Stromal cell of bone marrow (primary cell): ENCODE results near the gene BNIP5.
A peak's percentile ranks its signal among the peaks of the same experiment; 100 is the strongest.
"Not testable (repeated sequence)": the region's sequence is repeated elsewhere in the genome, so short reads cannot be mapped to it uniquely, and the experiment has no call there.

ENCODE experiments used
- DNase-seq: peaks from one replicate; pipeline ENCODE4 v3.0.0-alpha.2; 2012; ENCODE audit warnings: low read depth

BNIP5 gene

GRCh38 chr6:36367743-36368142, 31.1 kb upstream of the BNIP5 start:
- no peak for DNase-seq

GRCh38 chr6:36364669-36365479, 28.2 kb upstream of the BNIP5 start:
- DNase-seq: no peak

GRCh38 chr6:36364061-36364635, 27.5 kb upstream of the BNIP5 start:
- not testable (repeated sequence) for DNase-seq

GRCh38 chr6:36363371-36363752, 26.7 kb upstream of the BNIP5 start:
- DNase-seq: not testable (repeated sequence)

GRCh38 chr6:36362551-36363370, 26.1 kb upstream of the BNIP5 start:
- no peak for DNase-seq

GRCh38 chr6:36361071-36361470, 24.4 kb upstream of the BNIP5 start:
- no peak for DNase-seq

GRCh38 chr6:36360241-36361054, 23.8 kb upstream of the BNIP5 start:
- DNase-seq: peak; percentile 65

- DNase-seq: no peak
Measured at GRCh38 chr6:36358226-36358915, 21.7 kb upstream of the BNIP5 start.

GRCh38 chr6:36357872-36358225, 21.2 kb upstream of the BNIP5 start:
- DNase-seq: no peak

GRCh38 chr6:36355819-36356218, 19.1 kb upstream of the BNIP5 start:
- no peak for DNase-seq

GRCh38 chr6:36353411-36353915, 16.8 kb upstream of the BNIP5 start:
- DNase-seq: no peak

GRCh38 chr6:36352477-36353157, 15.9 kb upstream of the BNIP5 start:
- DNase-seq: no peak

- DNase-seq: peak; percentile 41
Measured at GRCh38 chr6:36350681-36351571, 14.2 kb upstream of the BNIP5 start.

- DNase-seq: no peak
Measured at GRCh38 chr6:36350082-36350481, 13.4 kb upstream of the BNIP5 start.

GRCh38 chr6:36349240-36349639, 12.6 kb upstream of the BNIP5 start:
- DNase-seq: no peak

- no peak for DNase-seq
Measured at GRCh38 chr6:36347621-36348020, 10.9 kb upstream of the BNIP5 start.

- DNase-seq: no peak
Measured at GRCh38 chr6:36346486-36347273, 10.0 kb upstream of the BNIP5 start.

GRCh38 chr6:36345681-36346466, 9.2 kb upstream of the BNIP5 start:
- no peak for DNase-seq
